NCI-H510A (cell line): ENCODE data around the gene MT1H.
"Not testable (repeated sequence)": the region's sequence is repeated elsewhere in the genome, so short reads cannot be mapped to it uniquely, and the experiment has no call there.

Experiments used
- DNase-seq: peaks from one replicate; lab custom pipeline; 2025; lab: John Stamatoyannopoulos, UW

The MT1H gene

DNA sequence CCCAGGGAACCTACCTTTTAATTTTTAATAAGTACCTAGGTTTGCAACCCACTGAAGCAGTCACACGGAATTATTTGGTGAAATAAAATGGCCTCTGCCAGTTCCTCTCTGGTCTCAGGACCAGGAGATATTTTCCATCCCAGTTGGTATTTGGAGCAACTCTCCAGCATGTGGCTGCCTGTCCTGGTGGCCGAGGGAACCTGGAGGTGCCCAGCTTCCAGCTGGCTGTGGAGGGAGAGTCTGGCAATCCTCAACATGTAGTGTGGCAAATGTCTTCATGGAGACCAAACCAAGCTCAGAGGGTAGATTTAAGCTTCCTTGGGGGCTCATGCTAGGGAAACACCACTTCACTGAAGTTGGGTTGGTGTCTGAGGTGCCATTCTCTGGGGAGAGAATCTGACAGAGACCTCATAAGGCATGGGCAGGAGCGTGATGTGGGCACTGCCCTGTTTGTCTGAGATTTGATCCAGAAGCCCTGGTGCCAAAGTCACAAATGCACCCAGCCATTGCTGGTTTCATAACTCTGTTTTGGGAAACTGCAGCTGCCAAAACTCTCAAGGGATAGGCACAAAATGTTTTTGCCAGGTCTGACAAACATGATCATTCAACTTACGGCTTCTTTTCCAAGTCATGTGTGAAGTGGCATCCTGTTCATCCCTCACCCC lies 15.4 kb downstream of the MT1H start:
- no peak for DNase-seq

GRCh38 chr16:56686758-56687157 lies 17.1 kb downstream of the MT1H start:
- no peak for DNase-seq

DNA sequence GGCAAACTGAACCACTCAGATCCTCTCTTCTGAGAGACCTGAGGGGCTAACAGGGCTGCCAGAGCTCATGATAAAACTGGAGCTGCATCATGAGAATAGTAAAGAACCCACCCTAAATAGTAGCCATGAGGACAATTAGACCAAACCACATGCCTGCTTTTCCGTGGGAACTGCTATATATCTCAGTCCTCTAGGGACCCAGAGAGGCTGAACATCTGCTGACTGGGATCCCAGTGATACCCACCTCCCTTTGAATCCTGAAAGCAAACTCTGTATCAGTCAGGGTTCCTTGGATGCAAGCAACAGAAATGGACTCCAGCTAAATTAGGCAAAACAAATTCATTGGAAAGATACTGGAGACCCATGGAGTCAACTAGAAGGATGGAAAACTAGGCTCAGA lies 19.1 kb downstream of the MT1H start:
- no peak for DNase-seq

DNA sequence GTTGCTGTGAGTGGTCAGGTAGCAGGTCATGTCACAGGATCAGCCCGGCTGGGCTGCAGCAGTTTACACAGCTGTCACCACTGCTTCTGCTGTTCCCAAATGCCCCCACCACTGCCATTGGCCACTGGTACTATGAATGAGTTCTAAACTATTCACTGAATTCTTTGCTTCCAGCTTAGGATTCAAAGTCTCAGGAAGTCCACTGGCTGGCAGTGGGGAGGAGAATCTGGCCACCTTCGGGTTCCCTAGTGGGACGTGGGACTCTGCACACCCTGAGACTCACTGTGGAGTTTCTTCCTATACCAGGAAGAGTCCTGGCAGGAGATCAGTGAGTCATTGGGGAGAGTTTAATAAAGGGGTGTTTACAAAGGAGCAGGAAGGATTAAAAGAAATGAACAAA lies 19.6 kb downstream of the MT1H start:
- DNase-seq = no peak

DNA sequence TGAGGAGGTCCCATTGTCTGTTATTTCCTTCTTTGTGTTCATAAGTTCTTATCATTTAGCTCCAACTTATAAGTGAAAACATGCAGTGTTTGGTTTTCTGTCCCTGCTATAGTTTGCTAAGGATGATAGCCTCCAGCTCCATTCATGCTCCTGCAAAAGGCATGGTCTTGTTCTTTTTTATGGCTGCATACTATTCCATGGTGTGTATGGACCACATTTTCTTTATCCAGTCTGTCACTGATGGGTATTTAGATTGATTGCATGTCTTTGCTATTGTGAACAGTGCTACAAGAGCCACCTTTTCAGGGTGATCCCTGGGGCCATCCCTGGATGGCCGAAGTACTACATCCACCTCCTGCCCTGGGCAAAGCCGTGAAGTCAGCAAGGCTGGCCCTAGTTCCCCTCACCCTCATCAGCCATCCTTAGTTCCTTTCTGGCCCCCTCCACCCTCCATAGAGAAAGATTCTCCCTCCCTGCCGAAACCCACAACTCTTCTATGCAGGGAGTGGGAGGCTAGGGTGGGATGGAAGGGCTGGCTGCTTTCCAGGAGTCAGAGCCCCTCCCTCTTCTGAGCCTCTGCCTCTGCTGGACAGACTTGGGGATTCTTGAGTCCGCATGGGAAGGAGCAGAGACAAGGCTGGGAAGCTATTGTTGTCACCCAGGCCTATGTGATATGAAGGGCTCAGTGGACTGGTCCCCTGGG lies 21.0 kb downstream of the MT1H start:
- DNase-seq = no peak

DNA sequence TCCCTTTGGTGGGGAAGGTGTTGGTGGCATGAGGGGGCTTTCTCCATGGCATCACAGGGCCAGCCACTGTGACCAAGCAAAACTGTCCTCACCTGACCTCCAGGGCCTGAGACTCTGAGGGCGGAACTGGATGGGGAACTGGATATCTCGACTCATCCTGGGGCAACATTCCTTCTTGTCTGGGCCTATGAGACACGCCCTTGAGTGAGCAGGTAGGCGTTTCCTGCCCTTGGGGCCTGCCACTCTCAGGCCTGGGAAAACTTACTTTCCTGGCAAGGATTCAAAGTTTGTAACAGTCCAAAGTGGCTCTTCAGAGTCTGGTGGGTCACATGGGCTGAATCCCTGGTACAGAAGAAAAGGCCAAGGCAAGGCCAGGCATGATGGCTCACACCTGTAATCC lies 22.3 kb downstream of the MT1H start:
- DNase-seq = no peak

GRCh38 chr16:56695246-56695645 lies 25.6 kb downstream of the MT1H start:
- no peak for DNase-seq

DNA sequence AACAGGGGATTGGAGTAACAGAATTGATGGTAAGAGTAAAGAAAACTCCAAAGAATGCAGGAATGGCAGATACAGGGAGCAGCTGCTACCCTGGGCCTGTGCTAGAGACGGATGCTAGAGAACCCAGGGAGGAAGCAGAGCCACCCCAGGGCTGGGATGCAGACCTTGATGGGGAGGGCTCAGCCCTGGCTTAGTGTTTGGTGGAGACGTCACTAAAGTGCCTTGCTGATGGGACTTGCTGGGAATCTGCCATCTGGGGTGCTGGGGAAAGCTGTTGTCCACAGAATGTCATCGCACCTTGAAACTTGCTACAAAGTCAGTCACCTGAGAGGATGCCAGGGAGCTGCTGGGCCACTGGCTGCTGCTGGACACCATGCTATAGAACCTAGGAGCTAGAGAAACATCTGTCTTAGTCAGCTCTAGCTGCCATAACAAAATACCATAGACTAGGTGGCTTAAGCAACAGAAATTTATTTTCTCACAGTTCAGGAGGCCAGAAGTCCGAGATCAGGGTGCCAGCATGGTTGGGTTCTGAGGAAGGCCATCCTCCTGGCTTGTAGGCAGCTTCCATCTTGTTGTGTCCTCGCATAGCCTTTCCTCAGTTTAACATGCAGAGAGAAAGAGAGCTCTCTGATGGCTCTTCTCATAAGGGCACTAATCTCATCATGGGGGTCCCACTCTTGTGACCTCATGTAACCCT lies 28.0 kb downstream of the MT1H start:
- no peak for DNase-seq

GRCh38 chr16:56700195-56700594 lies 30.6 kb downstream of the MT1H start:
- no peak for DNase-seq

DNA sequence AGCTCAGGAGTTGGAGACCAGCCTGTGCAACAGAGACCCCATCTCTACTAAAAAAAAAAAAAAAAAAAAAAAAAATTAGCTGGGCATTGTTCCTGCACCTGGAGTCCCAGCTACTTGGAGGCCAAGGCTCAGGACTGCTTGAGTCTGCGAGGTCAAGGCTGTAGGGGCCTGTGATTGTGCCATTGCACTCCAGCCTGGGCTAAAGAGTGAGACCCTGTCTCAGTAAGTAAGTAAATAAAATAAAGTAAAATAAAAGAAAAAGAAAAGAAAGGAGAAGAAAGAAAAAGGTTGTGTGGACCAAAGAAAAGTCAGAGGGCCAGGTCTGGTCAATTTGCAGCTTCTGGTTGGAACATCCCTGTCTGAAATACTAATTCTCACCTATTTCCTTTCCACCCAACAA lies 31.0 kb downstream of the MT1H start:
- DNase-seq = no peak

- no peak for DNase-seq
Observed at GRCh38 chr16:56701534-56701933, 31.9 kb downstream of the MT1H start.

DNA sequence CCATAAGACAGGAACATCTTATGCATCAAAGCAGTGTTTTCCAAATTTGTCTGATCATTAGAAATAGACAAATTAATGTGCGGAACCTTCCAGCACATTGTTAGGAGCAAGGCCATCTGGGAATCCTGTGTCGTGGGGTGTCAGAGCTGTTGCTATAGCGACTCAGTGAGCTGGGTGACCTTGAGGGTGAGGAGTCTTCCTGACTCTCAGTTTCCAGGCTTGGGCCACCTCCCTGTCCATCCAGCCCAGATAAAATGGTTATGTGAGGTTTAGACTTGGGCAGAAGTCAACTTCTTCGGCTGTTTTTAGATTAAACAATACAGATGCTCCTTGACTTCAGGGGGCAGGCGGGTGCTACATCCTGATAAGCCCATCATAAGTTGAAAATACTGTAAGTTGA lies 33.2 kb downstream of the MT1H start:
- no peak for DNase-seq

DNA sequence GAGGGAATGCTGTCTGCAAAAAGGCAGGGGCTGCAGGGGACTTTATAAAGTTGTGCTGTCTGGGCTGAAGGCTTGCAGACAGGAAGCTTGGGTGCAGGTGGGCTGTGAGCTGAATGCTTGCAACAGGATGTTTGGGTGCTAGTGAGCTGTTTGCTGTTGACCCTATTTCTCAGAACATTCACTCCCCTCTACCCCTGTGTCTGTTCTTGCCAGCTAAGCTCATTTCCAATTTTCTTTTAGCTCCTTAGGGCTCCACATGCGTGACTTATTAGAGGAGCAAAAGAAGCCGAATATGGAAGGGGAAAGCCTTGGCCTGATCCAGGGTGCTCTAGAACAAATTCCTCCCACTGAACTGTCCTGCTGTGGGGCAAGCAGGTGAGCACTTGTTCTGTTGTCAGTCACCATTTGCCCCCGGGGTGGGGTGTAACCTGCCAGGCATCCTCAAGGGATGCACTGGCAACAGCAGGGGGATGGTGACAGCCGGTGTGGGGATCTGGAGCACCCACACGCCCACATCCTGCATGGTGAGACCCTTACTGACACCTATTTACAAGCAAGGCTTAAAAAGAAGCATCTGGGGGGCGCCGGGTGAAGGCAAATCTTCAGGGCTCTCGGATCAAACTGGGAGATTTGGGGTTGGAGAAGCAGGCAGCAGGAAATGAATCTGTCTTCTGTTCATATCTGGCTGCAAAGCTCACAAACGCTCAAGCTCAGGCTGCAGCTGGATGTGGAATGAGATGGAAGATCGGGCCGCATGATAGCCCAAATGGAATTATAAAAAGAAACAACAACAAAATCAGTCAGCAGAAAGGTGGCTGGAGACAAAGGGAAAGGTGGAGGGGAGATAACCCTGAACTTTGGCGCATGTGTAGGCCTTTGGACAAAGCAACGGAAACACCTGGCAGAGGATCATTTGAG lies 39.2 kb downstream of the MT1H start:
- no peak for DNase-seq

DNA sequence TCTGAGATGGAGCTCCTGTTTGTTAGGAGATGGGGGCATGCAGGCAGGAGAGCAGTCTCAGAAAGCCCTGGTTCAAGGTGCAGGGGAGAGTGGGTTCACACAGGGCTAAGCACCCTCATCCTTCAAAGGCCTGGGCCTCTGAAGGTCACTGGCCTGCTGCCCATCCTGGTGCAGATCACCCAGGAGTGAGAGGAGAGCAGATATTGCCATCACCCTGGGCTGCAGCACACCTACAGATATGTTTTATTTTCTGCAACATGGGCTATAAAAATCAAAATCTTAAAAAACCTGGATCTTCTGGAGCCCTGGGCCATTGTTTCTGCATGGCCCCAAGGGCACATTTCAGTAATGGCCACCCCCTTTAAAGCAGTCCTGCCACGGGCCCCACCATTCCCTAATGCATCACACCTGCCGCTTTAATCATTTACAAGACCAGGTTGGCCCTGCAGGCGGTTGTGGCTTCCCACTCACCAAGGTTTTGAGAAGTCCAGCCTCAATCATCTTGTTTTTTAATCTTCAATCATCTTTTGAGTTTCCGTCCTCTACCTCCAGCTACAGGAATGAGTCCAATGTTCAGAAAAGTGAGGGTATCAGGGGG lies 39.9 kb downstream of the MT1H start:
- no peak for DNase-seq

GRCh38 chr16:56710181-56710737 lies 40.6 kb downstream of the MT1H start:
- no peak for DNase-seq

DNA sequence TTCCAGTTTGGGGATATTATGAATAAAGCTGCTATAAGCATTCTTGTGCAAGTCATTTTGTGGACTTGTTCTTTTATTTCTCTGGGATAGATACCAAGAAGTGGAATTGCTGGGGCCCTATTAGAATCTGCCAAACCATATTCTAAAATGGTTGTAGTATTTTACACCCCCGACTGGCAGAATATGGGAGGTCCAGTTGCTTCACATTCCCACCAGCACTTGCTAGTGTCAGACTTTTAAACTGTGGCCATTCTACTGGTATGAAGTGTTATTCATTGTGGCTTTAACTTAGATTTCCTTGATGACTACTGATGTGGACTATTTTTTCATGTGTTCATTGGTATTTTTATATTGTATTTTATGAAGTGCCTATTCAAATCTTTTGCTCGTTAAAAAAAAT lies 42.2 kb downstream of the MT1H start:
- DNase-seq = no peak

DNA sequence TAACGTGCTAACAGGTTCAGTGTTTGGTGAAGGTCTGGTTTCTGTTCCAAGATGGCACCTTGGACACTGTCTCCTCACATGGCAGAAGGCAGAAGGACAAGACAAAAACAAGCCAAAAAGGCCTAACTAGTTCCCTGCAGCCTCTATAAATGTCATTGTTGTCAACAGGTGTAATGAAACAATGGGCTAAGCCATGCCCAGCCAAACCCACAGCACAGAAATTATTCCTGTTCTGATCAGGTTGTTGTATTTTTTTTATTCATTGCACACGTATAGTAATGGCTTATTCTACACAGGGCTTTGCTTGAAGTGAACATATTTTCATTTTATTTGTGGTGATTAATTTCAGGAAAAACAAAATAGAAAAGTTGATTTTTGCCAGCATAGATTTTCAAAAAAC lies 44.2 kb downstream of the MT1H start:
- no peak for DNase-seq

- DNase-seq = no peak
Observed at GRCh38 chr16:56715126-56715525, 45.5 kb downstream of the MT1H start.

- DNase-seq = no peak
Observed at GRCh38 chr16:56716761-56717160, 47.1 kb downstream of the MT1H start.

- not testable (repeated sequence) for DNase-seq
Observed at GRCh38 chr16:56717532-56717931, 47.9 kb downstream of the MT1H start.
